A673 (cell line): ENCODE data around the gene FLT4.

Experiments
- CTCF ChIP-seq: fragments of 300-800, 200-600 bp; sonication (generic); conservative IDR thresholded peaks from 2 replicates; pipeline ENCODE4 v1.5.1; 2017; ENCODE audit warnings: low read depth, mild to moderate bottlenecking, antibody characterized with exemption, low read length, moderate library complexity, mixed read lengths
- EZH2 ChIP-seq: fragments of 200-600 bp; sonication (generic); IDR thresholded peaks from 2 replicates; pipeline ENCODE4 v1.6.1; 2017; ENCODE audit warnings: borderline replicate concordance, low read depth, mild to moderate bottlenecking, mixed read lengths, antibody characterized with exemption, low read length; ENCODE audit not compliant: poor library complexity, severe bottlenecking

- TF ChIP-seq CTCF (no peak), EZH2 (no peak)
These were observed 53.9 kb downstream of the FLT4 start for GRCh38 chr5:180595381-180596114.
